HEK293 (cell line): ENCODE results near the gene RPL29.

Source experiments
- CTCF ChIA-PET: fragments of 350-600 bp; formaldehyde crosslinking; extraction: SDS; loops from one replicate; lab custom pipeline; 2021; ENCODE audit warnings: antibody characterized with exemption; lab: Yijun Ruan, JAX
- POLR2A ChIA-PET: fragments of 300-600 bp; formaldehyde crosslinking; extraction: SDS; loops from one replicate; lab custom pipeline; 2020; ENCODE audit warnings: antibody characterized with exemption, inconsistent platforms; lab: Yijun Ruan, JAX
- H3K27ac ChIP-seq: fragments of 200-500 bp; sonication (Bioruptor generic); 2 replicates; pipeline ENCODE4 v1.5.1; 2014; ENCODE audit warnings: low read depth, low read length, control low read depth, inconsistent platforms; ENCODE audit errors: extremely low read depth
- H3K36me3 ChIP-seq, 2 experiments: fragments of 200-500 bp in 1 of 2; sonication (Bioruptor generic) in 1 of 2; 1 replicate in 1 of 2; 2 replicates in 1 of 2; pipeline ENCODE4 v1.5.1; 2014 to 2017; ENCODE audit warnings: inconsistent platforms in 2 of 2, low read length in 2 of 2; ENCODE audit not compliant: control insufficient read depth in 2 of 2, insufficient read depth in 1 of 2
- H3K4me1 ChIP-seq: fragments of 200-500 bp; sonication (Bioruptor generic); 2 replicates; pipeline ENCODE4 v1.5.1; 2014; ENCODE audit warnings: mild to moderate bottlenecking, low read length, inconsistent platforms; ENCODE audit not compliant: control insufficient read depth, insufficient read depth
- H3K4me3 ChIP-seq: 2 replicates; pipeline ENCODE4 v1.5.1; 2011; ENCODE audit warnings: low read depth, mild to moderate bottlenecking, control low read depth, low read length, moderate library complexity
- H3K9me3 ChIP-seq: fragments of 200-500 bp; sonication (Bioruptor generic); 2 replicates; pipeline ENCODE4 v1.5.1; 2014; ENCODE audit warnings: low read depth, low read length, inconsistent platforms; ENCODE audit not compliant: control insufficient read depth, insufficient read depth
- AEBP2 ChIP-seq: fragments of 450-650 bp; formaldehyde crosslinking; IDR thresholded peaks from 2 replicates; pipeline ENCODE4 v1.5.1; 2016; ENCODE audit warnings: missing biosample characterization, missing genetic modification characterization, borderline replicate concordance
- GFI1B ChIP-seq: fragments of 450-650 bp; formaldehyde crosslinking; IDR thresholded peaks from 2 replicates; pipeline ENCODE4 v1.5.1; 2016; ENCODE audit warnings: missing biosample characterization, missing genetic modification characterization
- KLF17 ChIP-seq: fragments of 450-650 bp; formaldehyde crosslinking; IDR thresholded peaks from 2 replicates; pipeline ENCODE4 v1.5.1; 2016; ENCODE audit warnings: missing biosample characterization, missing genetic modification characterization
- PRDM2 ChIP-seq: fragments of 450-650 bp; formaldehyde crosslinking; IDR thresholded peaks from 2 replicates; pipeline ENCODE4 v1.5.1; 2016; ENCODE audit warnings: missing biosample characterization, missing genetic modification characterization, borderline replicate concordance
- RBAK ChIP-seq: fragments of 450-650 bp; formaldehyde crosslinking; IDR thresholded peaks from 2 replicates; pipeline ENCODE4 v1.5.1; 2016; ENCODE audit warnings: missing biosample characterization, missing genetic modification characterization
- SCRT2 ChIP-seq: fragments of 450-650 bp; formaldehyde crosslinking; IDR thresholded peaks from 2 replicates; pipeline ENCODE4 v1.5.1; 2016; ENCODE audit warnings: missing biosample characterization, missing genetic modification characterization
- ZBTB10 ChIP-seq: fragments of 450-650 bp; formaldehyde crosslinking; IDR thresholded peaks from 2 replicates; pipeline ENCODE4 v1.5.1; 2016; ENCODE audit warnings: missing biosample characterization, missing genetic modification characterization
- ZBTB11 ChIP-seq: fragments of 450-650 bp; formaldehyde crosslinking; conservative IDR thresholded peaks from 2 replicates; pipeline ENCODE4 v1.5.1; 2016; ENCODE audit warnings: low read depth, missing biosample characterization, missing genetic modification characterization
- ZBTB49 ChIP-seq: fragments of 450-650 bp; formaldehyde crosslinking; IDR thresholded peaks from 2 replicates; pipeline ENCODE4 v1.5.1; 2016; ENCODE audit warnings: missing biosample characterization, missing genetic modification characterization, low read depth
- ZNF16 ChIP-seq: fragments of 450-650 bp; formaldehyde crosslinking; IDR thresholded peaks from 2 replicates; pipeline ENCODE4 v1.5.1; 2016; ENCODE audit warnings: low read depth, missing biosample characterization, missing genetic modification characterization
- ZNF223 ChIP-seq: fragments of 450-650 bp; formaldehyde crosslinking; IDR thresholded peaks from 2 replicates; pipeline ENCODE4 v1.5.1; 2016; ENCODE audit warnings: missing biosample characterization, missing genetic modification characterization
- ZNF488 ChIP-seq: fragments of 450-650 bp; formaldehyde crosslinking; IDR thresholded peaks from 2 replicates; pipeline ENCODE4 v1.5.1; 2016; ENCODE audit warnings: missing biosample characterization, missing genetic modification characterization
- ZNF549 ChIP-seq: fragments of 450-650 bp; IDR thresholded peaks from 2 replicates; pipeline ENCODE4 v1.5.1; 2018; ENCODE audit warnings: missing biosample characterization, missing genetic modification characterization, mild to moderate bottlenecking, inconsistent platforms, moderate library complexity
- ZSCAN16 ChIP-seq: fragments of 450-650 bp; formaldehyde crosslinking; IDR thresholded peaks from 2 replicates; pipeline ENCODE4 v1.5.1; 2016; ENCODE audit warnings: missing biosample characterization, missing genetic modification characterization
- ZSCAN30 ChIP-seq: fragments of 450-650 bp; IDR thresholded peaks from 2 replicates; pipeline ENCODE4 v1.5.1; 2018; ENCODE audit warnings: missing biosample characterization, mild to moderate bottlenecking, missing genetic modification characterization, moderate library complexity
- ZXDB ChIP-seq: fragments of 450-650 bp; formaldehyde crosslinking; IDR thresholded peaks from 2 replicates; pipeline ENCODE4 v1.5.1; 2016; ENCODE audit warnings: missing biosample characterization, missing genetic modification characterization

RPL29 gene

GRCh38 chr3:51964521-51964920 lies 31.2 kb downstream of the RPL29 start:
- Histone ChIP-seq H3K4me3 (no peak overlapping the region), H3K36me3 (peaks cover 0 to 12% of the 10 kb centered on the region in 2 experiments; a peak in 1 of 3 replicates), H3K4me1 (0 out of 2 replicates have a peak, but pooled peaks cover 2% of the 10 kb centered on the region), H3K9me3 (no peaks in the 10 kb centered on the region), H3K27ac (no peak overlapping the region)
- ChIA-PET CTCF (interaction anchor here (1.2 to 2.3 kb wide), 2 partner anchors 10 to 23 kb away, joined by 3 to 12 read pairs; partner anchors contain the start of genes ABHD14A, ABHD14B, PARP3 and RRP9), POLR2A (interaction anchor here (0.8 kb wide), 1 partner anchor 26 kb away, joined by 3 read pairs; no protein-coding TSS in a partner anchor)
- TF ChIP-seq ZNF223 (tag by site-specific recombination) (no peak), ZSCAN16 (tag by site-specific recombination) (no peak), ZBTB11 (no peak), ZNF16 (tag by site-specific recombination) (no peak), AEBP2 (tag by site-specific recombination) (no peak), ZNF549 (tag by site-specific recombination) (no peak), ZNF488 (tag by site-specific recombination) (no peak), KLF17 (tag by site-specific recombination) (no peak), GFI1B (tag by site-specific recombination) (no peak), RBAK (tag by site-specific recombination) (no peak), ZXDB (tag by site-specific recombination) (no peak), ZSCAN30 (tag by site-specific recombination) (no peak), PRDM2 (no peak), ZBTB49 (tag by site-specific recombination) (no peak), ZBTB10 (tag by site-specific recombination) (no peak), SCRT2 (tag by site-specific recombination) (no peak)
